ENCODE measurements around the gene DLL4.

Gene DLL4

DNA sequence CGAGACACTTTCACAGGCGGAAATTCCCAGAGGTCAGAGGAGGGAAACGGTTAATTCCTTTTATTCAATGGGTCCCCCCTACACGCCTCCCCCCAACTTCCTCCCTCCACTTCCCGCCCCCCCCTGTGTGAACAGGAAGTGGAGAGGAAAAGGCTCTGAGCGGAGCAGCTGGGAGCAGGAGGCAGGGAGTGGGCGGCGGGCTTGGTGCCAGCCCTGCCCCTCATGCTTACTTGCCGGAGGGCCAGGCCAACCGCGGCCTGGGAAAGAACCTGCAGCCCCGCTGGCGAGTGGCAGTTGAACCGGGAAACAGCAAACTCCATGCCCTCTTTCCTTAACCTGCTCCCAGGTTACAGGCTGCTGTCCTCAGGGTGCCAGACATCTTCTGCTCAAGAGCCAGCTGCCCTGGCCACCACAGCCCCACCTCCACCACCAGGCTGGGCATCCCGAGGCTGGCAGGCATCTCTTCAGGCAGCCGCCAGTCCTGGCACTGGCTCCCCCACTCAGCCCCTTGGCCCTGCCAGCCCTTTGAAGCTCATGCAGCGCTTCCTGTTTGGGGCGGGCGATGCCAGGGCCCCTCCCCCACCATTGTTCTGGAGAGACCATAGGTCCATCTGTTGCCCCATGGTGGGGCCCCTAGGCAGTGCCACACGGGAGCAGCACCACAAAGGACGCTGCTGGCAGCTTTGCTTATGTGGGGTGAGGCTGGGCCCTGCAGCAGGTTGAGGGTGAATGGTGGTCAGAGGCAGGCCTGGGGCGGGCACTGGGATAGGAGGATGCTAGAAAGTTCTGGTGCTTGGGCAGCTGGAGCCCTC is 21.9 kb upstream of the DLL4 start:
- DNase-seq: peak in 1 of 2 experiments; percentile 32

- DNase-seq: no peak
Measured at GRCh38 chr15:40908095-40908494, 21.0 kb upstream of the DLL4 start.

DNA sequence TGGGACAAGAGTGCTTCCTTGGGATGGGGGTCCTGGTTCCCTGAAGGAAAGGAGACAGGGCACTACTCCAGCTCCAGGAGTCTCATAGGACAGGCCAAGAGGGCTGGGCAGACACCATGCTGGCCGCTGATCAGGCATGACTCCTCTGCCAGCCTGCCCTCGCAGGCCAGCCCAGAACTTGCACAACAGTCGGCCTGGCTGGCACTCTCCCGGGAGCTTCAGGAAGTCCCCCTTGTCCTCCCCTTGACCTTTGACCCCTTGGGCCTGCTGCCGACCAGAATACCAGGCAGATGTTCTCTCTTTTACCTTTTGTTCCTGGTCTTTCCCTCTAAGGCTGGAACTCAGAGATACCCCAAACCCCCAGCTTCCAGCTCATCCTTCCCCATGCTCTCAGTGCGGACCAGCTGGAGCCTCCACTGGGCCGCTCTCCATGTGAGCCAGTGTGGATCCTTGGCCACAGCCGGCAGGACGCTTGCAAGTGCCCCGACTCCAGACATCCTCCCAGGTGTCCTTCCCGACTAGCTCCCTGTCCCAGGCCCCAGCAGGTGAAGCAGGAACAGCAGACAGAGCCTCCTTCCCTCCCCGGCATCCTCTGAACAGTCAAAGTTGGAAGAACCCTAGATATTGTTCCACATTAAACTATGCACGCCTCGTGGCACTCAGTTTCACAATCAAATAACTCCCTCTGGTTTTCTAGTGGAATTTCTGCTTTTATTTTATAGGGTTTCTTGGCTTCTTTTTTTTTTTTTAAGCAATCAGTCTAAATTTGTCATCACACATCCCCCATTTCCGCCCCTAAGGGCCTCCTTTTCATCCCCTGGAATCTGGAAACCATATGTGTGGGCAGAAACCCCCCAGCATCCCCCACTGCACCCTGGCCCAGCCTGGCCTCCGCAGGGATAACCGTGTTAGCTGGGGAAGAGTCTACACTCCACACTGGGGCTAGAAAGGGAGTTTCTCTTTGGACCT is 19.2 kb upstream of the DLL4 start:
- DNase-seq: no peak

- DNase-seq: peak; percentile 21 to 58
Measured at GRCh38 chr15:40911141-40911540, 18.0 kb upstream of the DLL4 start.

DNA sequence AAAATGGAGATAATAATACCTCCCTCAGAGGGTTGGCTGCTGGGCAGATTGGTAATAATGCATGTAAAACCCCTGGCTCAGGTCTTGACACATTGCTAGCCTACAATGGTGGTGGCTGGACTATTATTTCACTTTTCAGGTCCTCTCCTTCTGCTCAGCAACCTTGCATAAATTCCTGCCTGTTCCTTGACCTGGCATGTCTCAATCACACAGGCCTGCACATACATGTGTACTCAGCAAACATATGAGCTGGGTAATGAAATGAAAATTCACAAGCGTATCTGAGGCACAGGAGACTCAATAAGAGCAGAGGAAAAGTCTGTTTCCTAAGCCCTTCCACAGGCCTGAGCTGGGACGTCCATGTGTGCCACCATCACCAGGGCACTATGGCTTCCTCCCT is 17.4 kb upstream of the DLL4 start:
- DNase-seq: no peak

DNA sequence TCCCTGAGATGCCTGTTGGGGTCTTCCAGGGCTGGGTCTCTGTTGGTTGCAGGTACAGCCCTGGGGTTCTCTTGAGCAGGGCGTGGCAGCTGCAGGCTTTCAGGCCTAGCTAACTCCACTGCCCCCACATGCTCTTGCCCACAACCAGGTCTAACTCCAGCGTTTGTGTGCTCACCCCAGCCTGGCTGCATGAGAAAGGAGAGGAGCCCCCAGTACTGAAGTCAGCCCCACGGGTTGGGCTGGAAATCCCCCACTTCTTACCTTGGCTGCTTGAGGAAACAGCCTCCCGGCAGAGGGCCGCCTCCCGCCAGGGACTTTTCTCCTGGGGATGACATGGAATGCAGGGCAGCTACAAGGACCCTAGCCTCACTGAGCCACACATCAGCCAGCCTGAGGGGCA is 16.7 kb upstream of the DLL4 start:
- no peak for DNase-seq

DNA sequence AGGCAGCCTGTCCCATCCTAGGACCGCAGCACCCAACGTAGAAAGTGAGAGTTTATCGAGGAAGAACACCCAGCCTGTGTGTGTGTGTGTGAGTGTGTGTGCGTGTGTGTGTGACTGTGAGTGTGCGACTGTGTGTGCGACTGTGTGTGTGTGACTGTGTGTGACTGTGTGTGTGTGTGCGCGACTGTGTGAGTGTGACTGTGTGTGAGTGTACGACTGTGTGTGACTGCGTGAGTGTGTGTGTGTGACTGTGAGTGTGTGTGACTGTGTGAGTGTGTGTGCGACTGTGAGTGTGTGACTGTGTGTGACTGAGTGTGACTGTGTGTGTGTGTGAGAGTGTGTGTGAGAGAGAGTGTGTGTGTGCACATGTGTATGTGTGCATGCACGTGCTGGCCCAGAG is 15.1 kb upstream of the DLL4 start:
- no peak for DNase-seq

DNA sequence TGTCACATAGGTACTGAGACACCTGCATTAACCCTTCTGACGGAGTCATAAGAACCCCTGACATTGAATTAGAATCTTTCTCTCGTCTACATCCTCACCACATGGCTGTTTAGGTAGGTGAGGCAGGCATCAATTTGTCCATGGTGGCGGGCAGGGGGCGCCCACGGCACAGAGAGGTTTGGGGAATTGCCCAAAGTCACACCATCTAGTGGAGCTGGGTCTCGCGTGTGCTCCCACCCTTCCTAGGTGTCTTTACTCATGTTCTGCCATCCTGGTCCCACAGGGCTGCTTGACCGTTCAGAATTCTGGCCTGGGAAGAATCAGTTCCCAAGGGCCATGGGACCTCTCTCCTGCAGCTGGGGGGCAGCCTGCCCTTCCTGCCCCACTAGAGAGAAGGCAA is 14.7 kb upstream of the DLL4 start:
- no peak for DNase-seq

DNA sequence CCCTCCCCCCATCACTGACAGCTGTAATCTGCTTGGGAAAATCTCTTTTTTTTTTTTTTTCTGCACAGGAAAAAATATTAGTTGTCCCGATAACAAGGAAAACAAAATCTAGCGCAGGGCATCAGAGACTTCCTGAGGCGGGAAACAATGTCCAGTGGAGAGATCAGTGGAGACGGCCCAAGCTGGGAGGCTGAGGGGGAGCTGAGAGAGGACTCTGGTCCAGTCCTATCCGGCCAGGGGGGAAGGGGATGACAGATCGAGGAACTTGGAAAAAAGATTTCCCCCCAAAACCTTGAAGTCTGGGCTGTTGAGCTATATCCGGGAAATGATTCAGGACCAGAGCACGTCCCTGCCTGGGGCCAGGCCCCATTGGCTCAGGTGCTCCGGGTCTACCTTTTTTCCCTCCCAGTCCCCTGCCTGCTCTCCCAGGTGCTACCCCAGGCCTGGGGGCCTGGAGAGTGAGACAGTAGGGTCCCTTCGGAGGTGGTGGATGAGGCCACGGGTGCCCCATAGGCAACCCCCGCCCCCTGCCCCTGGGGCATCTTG is 14.0 kb upstream of the DLL4 start:
- no peak for DNase-seq

DNA sequence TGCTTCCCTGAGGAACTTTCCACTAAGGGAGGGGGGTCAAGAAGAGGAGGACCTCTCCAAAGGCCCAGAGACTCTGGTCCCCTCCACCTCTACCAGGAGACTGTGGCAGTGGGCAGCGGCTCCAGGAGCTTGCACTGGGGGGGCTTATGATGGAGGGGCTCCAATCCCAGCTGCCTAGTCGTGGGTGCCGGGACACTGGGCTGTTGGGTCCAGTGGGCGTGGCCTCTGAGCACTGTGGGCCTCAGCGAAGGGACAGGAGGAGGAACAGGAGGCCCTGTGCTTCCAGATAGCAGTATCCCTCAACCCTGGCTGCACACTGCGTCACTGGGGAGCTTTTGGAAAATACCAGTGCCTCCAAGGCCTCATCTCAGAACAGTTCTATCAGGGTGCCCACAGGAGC is 13.5 kb upstream of the DLL4 start:
- no peak for DNase-seq

- DNase-seq: no peak
Measured at GRCh38 chr15:40917585-40917984, 11.6 kb upstream of the DLL4 start.

GRCh38 chr15:40918146-40918798 is 10.9 kb upstream of the DLL4 start:
- DNase-seq: no peak

GRCh38 chr15:40918799-40919392 is 10.2 kb upstream of the DLL4 start:
- no peak for DNase-seq

GRCh38 chr15:40921949-40922607 is 7.1 kb upstream of the DLL4 start:
- no peak for DNase-seq

DNA sequence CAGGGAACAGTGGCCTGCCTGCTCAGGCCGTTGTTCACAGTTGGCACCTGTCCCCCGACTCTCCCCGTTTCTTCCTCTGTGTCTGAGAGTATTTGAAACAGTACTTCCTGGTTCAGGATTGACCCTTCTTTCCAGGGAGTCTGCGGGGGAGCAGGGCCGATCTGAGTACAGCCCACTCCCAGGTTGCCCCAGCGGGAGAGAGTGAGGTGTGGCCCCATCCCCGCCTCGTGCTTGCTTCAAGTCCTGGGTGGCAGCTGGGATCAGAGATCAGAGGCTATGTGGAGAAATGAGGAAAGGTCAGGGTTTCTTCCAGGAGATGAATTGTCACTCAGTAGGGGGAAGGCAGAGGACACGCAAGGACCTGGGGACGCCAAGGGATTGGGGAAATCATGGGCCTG is 6.5 kb upstream of the DLL4 start:
- no peak for DNase-seq

GRCh38 chr15:40923551-40923950 is 5.6 kb upstream of the DLL4 start:
- DNase-seq: no peak

DNA sequence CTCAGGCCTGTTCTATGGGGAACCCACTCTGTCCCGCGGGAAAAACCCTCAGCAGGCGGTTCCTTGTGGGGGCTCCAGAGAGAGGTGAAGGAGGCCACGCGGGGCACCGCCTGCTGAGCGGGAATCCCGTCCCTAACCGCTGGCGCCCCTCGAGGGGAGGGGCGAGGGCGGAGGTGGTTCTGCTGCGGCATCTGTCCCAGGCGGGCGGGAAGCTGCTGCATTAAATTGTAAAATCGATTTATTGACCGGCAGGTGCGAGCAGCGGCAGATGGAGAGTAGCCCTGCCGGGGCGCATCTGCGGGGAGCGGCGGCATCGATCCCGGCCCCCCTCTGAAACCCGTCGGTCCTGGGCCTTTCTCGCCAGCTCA is 3.7 kb upstream of the DLL4 start:
- no peak for DNase-seq

DNA sequence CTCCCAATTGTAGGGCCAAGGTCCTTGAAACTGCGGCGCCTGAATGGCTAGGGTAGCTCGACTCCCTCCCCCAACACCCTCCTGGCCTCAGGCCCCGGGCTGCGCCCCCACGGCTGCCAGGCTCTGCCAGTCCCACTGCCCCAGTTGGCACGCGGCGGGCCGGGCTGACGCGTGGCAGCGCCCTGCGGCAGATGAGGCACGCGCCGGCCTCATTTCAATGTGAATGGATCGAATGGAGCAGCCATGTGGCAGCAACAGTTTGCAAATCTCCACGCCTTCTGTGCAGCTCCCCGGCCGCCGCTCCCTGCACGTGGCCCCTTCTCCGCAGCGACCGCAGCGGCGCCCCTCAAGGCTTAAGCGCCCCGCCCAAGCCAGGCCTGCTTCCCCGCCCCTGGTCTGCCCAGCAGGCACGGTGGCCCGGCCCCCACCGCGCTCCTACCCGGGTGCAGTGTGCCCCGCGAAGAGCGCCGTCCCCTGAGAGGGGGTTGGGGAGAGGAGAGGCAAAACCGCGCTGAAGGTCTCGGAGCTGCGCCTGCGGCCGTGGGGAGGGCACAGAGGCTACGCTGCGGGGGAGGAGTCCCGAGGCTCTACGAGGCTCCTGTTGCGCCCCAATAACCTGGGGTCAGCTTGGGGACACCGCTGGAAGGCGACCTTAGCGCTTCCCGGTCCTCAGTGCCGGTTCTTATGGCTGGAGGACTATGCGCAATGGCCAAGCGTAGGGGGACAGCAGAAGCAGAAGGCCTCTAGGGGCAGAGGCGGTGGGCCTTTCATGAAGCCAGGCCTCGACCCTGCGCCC is 3.1 kb upstream of the DLL4 start:
- peak in 1 of 2 experiments; percentile 46 for DNase-seq

- peak in 1 of 2 experiments; percentile 42 for DNase-seq
Measured at GRCh38 chr15:40926659-40927494, 2.3 kb upstream of the DLL4 start.

- peak in 1 of 2 experiments; percentile 56 for DNase-seq
Measured at GRCh38 chr15:40927495-40927872, 1.7 kb upstream of the DLL4 start.
